GM23338 (cell line): Measurements from ENCODE around the gene PGPEP1. TPM values are rescaled to one million over a fixed set of nuclear protein-coding genes. Genes with fewer than 3 reads are reported as not detected.

Experiments
- ATAC-seq: fragments of 200-7000 bp; cut with Tn5 transposase; 3 replicates; pipeline ENCODE4 v1.9.1; 2020
- DNase-seq: peaks from one replicate; pipeline ENCODE4 v3.0.0-alpha.2; 2015; ENCODE audit warnings: low spot score
- H2AFZ ChIP-seq: fragments of 200-600 bp; sonication (generic); 2 replicates; pipeline ENCODE4 v1.8.0; 2016; ENCODE audit warnings: antibody characterized with exemption, mild to moderate bottlenecking, moderate library complexity
- H3F3A ChIP-seq: fragments of 200-600 bp; sonication (generic); replicated peaks from 2 replicates; pipeline ENCODE4 v1.8.0; 2017; ENCODE audit warnings: antibody characterized with exemption, mixed run types, low read depth
- H3K27ac ChIP-seq: fragments of 200-600 bp; sonication (generic); 2 replicates; pipeline ENCODE4 v1.6.1; 2016; ENCODE audit warnings: low read depth
- H3K27me3 ChIP-seq: fragments of 200-600 bp; sonication (generic); 2 replicates; pipeline ENCODE4 v1.8.0; 2016; ENCODE audit warnings: mild to moderate bottlenecking, mixed run types, moderate library complexity; ENCODE audit not compliant: insufficient read depth
- H3K36me3 ChIP-seq: fragments of 200-600 bp; sonication (generic); 2 replicates; pipeline ENCODE4 v1.8.0; 2016; ENCODE audit warnings: mild to moderate bottlenecking; ENCODE audit not compliant: insufficient read depth
- H3K4me1 ChIP-seq: fragments of 200-600 bp; sonication (generic); 2 replicates; pipeline ENCODE4 v1.8.0; 2016; ENCODE audit warnings: mild to moderate bottlenecking, moderate library complexity; ENCODE audit not compliant: insufficient read depth
- H3K4me2 ChIP-seq: fragments of 200-600 bp; sonication (generic); 2 replicates; pipeline ENCODE4 v1.7.1; 2017; ENCODE audit warnings: mixed run types
- H3K4me3 ChIP-seq: fragments of 200-600 bp; sonication (generic); 2 replicates; pipeline ENCODE4 v1.6.1; 2016; ENCODE audit warnings: mixed run types
- H3K79me2 ChIP-seq: fragments of 200-600 bp; sonication (generic); replicated peaks from 2 replicates; pipeline ENCODE4 v1.8.0; 2017; ENCODE audit warnings: mild to moderate bottlenecking; ENCODE audit not compliant: insufficient read depth
- H3K9me2 ChIP-seq: fragments of 200-600 bp; sonication (generic); 2 replicates; pipeline ENCODE4 v1.8.0; 2017; ENCODE audit not compliant: insufficient read depth
- H4K20me1 ChIP-seq: fragments of 200-600 bp; sonication (generic); replicated peaks from 2 replicates; pipeline ENCODE4 v1.8.0; 2017; ENCODE audit warnings: mild to moderate bottlenecking; ENCODE audit not compliant: insufficient read depth
- H3K27ac Mint-ChIP-seq: 2 replicates; pipeline ENCODE4 v1.8.0; 2020; ENCODE audit warnings: inconsistent platforms, mild to moderate bottlenecking, moderate library complexity, mixed read lengths
- H3K27me3 Mint-ChIP-seq: 3 replicates; pipeline ENCODE4 v1.8.0; 2022; ENCODE audit warnings: low read depth, mild to moderate bottlenecking, moderate library complexity, mixed read lengths, inconsistent platforms; ENCODE audit not compliant: insufficient read depth, poor library complexity
- H3K36me3 Mint-ChIP-seq: 3 replicates; pipeline ENCODE4 v1.8.0; 2021; ENCODE audit warnings: low read depth, mild to moderate bottlenecking, inconsistent platforms, moderate library complexity, mixed read lengths
- H3K4me1 Mint-ChIP-seq: 3 replicates; pipeline ENCODE4 v1.8.0; 2020; ENCODE audit warnings: mild to moderate bottlenecking, inconsistent platforms, mixed read lengths
- H3K4me3 Mint-ChIP-seq: 3 replicates; pipeline ENCODE4 v1.8.0; 2021; ENCODE audit warnings: moderate library complexity, mild to moderate bottlenecking, inconsistent platforms, mixed read lengths
- H3K9me3 Mint-ChIP-seq: 3 replicates; pipeline ENCODE4 v1.8.0; 2020; ENCODE audit warnings: moderate library complexity, mild to moderate bottlenecking, inconsistent platforms, mixed read lengths
- CTCF ChIP-seq, 2 experiments: fragments of 200-600 bp in 1 of 2; sonication (generic) in 1 of 2; conservative IDR thresholded peaks; 2 replicates each; pipeline versions ENCODE4 v1.5.1 to v1.6.1; 2016 to 2017; ENCODE audit warnings: antibody characterized with exemption in 2 of 2, low read depth in 2 of 2, mild to moderate bottlenecking in 2 of 2, moderate library complexity in 1 of 2
- EZH2 ChIP-seq: fragments of 200-600 bp; sonication (generic); IDR thresholded peaks from one replicate; pipeline ENCODE4 v1.8.0; 2017; ENCODE audit warnings: antibody characterized with exemption, mild to moderate bottlenecking, low read depth; ENCODE audit not compliant: unreplicated experiment
- EZH2phosphoT487 ChIP-seq: fragments of 200-600 bp; sonication (generic); IDR thresholded peaks from one replicate; pipeline ENCODE4 v1.8.1; 2018; ENCODE audit warnings: antibody characterized with exemption; ENCODE audit not compliant: unreplicated experiment
- JUNB ChIP-seq: IDR thresholded peaks from one replicate; pipeline ENCODE4 v1.6.1; 2016; ENCODE audit warnings: antibody characterized with exemption; ENCODE audit not compliant: unreplicated experiment
- NANOG ChIP-seq: IDR thresholded peaks from 2 replicates; pipeline ENCODE4 v1.6.1; 2016; ENCODE audit warnings: antibody characterized with exemption, borderline replicate concordance
- ZNF114 ChIP-seq: fragments of 250-450 bp; sonication (Bioruptor Pico); IDR thresholded peaks from 2 replicates; pipeline ENCODE4 v1.5.0; 2020; ENCODE audit warnings: mild to moderate bottlenecking, moderate library complexity
- ZNF331 ChIP-seq: fragments of 250-450 bp; sonication (Bioruptor Pico); IDR thresholded peaks from 2 replicates; pipeline ENCODE4 v1.5.0; 2020; ENCODE audit warnings: low read depth, mild to moderate bottlenecking, moderate library complexity
- polyA plus RNA-seq: library from polyadenylated mRNA; unstranded; fragments of >200 nt; fragmentation: Nextera tagmentation; extraction: Ambion mirVana; gene quantifications from 2 replicates; pipeline ENCODE4 v1.2.1, GENCODE V29; 2016
- total RNA-seq: library from RNA; depleted of rRNA; stranded (reverse); fragments of >200 nt; shearing (Covaris generic); gene quantifications from 2 replicates; pipeline ENCODE4 v1.2.3, GENCODE V29; 2014
- TF ChIP-seq, protein P1 (sequence below): fragments of 250-450 bp; sonication (Bioruptor Pico); IDR thresholded peaks from 2 replicates; pipeline ENCODE4 v1.5.0; 2020; ENCODE audit warnings: mild to moderate bottlenecking, moderate library complexity
- TF ChIP-seq, protein P2 (sequence below): IDR thresholded peaks from one replicate; pipeline ENCODE4 v1.6.1; 2018; ENCODE audit warnings: antibody characterized with exemption; ENCODE audit not compliant: unreplicated experiment

PGPEP1 gene
- total and polyA plus RNA-seq, 2 experiments from 2014 or later: 15.5 to 18.9 TPM

- Mint-ChIP-seq H3K4me1 (peaks cover 30% of the 10 kb centered on the region), H3K4me3 (peak overlapping the region; percentile 86), H3K9me3 (peaks cover 2% of the 10 kb centered on the region; the same call in 1 of the 3 replicates), H3K27me3 (peaks cover 23% of the 10 kb centered on the region), H3K36me3 (no peaks in the 10 kb centered on the region), H3K27ac (peak overlapping the region; percentile 39)
- Histone ChIP-seq H4K20me1 (no peaks in the 10 kb centered on the region), H3K36me3 (no peaks in the 10 kb centered on the region), H3K4me2 (peak overlapping the region; percentile 87), H3K27me3 (no peaks in the 10 kb centered on the region), H2AFZ (peak overlapping the region; percentile 34; the same call in 1 of the 2 replicates), H3K4me3 (peak overlapping the region; percentile 92), H3F3A (peaks cover 22% of the 10 kb centered on the region), H3K79me2 (no peaks in the 10 kb centered on the region; the same call in 1 of the 2 replicates), H3K27ac (peak overlapping the region; percentile 97), H3K4me1 (peaks cover 40% of the 10 kb centered on the region), H3K9me2 (no peaks in the 10 kb centered on the region)
- TF ChIP-seq JUNB (no peak), CTCF (conservative IDR thresholded peaks at IDR 0.05; ENCODE audit: low read depth in 2 of 2) (peak in 1 of 2 experiments; percentile 17; a peak in 1 of 4 replicates), EZH2phosphoT487 (no peak), EZH2 (no peak), ZNF331 (CRISPR knock-in tag) (no peak), ZNF114 (CRISPR knock-in tag) (no peak), NANOG (no peak)
- TF ChIP-seq, protein P1, sequence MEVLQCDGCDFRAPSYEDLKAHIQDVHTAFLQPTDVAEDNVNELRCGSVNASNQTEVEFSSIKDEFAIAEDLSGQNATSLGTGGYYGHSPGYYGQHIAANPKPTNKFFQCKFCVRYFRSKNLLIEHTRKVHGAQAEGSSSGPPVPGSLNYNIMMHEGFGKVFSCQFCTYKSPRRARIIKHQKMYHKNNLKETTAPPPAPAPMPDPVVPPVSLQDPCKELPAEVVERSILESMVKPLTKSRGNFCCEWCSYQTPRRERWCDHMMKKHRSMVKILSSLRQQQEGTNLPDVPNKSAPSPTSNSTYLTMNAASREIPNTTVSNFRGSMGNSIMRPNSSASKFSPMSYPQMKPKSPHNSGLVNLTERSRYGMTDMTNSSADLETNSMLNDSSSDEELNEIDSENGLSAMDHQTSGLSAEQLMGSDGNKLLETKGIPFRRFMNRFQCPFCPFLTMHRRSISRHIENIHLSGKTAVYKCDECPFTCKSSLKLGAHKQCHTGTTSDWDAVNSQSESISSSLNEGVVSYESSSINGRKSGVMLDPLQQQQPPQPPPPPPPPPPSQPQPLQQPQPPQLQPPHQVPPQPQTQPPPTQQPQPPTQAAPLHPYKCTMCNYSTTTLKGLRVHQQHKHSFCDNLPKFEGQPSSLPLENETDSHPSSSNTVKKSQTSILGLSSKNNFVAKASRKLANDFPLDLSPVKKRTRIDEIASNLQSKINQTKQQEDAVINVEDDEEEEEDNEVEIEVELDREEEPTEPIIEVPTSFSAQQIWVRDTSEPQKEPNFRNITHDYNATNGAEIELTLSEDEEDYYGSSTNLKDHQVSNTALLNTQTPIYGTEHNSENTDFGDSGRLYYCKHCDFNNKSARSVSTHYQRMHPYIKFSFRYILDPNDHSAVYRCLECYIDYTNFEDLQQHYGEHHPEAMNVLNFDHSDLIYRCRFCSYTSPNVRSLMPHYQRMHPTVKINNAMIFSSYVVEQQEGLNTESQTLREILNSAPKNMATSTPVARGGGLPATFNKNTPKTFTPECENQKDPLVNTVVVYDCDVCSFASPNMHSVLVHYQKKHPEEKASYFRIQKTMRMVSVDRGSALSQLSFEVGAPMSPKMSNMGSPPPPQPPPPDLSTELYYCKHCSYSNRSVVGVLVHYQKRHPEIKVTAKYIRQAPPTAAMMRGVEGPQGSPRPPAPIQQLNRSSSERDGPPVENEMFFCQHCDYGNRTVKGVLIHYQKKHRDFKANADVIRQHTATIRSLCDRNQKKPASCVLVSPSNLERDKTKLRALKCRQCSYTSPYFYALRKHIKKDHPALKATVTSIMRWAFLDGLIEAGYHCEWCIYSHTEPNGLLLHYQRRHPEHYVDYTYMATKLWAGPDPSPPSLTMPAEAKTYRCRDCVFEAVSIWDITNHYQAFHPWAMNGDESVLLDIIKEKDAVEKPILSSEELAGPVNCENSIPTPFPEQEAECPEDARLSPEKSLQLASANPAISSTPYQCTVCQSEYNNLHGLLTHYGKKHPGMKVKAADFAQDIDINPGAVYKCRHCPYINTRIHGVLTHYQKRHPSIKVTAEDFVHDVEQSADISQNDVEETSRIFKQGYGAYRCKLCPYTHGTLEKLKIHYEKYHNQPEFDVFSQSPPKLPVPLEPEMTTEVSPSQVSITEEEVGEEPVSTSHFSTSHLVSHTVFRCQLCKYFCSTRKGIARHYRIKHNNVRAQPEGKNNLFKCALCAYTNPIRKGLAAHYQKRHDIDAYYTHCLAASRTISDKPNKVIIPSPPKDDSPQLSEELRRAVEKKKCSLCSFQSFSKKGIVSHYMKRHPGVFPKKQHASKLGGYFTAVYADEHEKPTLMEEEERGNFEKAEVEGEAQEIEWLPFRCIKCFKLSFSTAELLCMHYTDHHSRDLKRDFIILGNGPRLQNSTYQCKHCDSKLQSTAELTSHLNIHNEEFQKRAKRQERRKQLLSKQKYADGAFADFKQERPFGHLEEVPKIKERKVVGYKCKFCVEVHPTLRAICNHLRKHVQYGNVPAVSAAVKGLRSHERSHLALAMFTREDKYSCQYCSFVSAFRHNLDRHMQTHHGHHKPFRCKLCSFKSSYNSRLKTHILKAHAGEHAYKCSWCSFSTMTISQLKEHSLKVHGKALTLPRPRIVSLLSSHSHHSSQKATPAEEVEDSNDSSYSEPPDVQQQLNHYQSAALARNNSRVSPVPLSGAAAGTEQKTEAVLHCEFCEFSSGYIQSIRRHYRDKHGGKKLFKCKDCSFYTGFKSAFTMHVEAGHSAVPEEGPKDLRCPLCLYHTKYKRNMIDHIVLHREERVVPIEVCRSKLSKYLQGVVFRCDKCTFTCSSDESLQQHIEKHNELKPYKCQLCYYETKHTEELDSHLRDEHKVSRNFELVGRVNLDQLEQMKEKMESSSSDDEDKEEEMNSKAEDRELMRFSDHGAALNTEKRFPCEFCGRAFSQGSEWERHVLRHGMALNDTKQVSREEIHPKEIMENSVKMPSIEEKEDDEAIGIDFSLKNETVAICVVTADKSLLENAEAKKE (CRISPR knock-in tag): no peak
- TF ChIP-seq, protein P2, sequence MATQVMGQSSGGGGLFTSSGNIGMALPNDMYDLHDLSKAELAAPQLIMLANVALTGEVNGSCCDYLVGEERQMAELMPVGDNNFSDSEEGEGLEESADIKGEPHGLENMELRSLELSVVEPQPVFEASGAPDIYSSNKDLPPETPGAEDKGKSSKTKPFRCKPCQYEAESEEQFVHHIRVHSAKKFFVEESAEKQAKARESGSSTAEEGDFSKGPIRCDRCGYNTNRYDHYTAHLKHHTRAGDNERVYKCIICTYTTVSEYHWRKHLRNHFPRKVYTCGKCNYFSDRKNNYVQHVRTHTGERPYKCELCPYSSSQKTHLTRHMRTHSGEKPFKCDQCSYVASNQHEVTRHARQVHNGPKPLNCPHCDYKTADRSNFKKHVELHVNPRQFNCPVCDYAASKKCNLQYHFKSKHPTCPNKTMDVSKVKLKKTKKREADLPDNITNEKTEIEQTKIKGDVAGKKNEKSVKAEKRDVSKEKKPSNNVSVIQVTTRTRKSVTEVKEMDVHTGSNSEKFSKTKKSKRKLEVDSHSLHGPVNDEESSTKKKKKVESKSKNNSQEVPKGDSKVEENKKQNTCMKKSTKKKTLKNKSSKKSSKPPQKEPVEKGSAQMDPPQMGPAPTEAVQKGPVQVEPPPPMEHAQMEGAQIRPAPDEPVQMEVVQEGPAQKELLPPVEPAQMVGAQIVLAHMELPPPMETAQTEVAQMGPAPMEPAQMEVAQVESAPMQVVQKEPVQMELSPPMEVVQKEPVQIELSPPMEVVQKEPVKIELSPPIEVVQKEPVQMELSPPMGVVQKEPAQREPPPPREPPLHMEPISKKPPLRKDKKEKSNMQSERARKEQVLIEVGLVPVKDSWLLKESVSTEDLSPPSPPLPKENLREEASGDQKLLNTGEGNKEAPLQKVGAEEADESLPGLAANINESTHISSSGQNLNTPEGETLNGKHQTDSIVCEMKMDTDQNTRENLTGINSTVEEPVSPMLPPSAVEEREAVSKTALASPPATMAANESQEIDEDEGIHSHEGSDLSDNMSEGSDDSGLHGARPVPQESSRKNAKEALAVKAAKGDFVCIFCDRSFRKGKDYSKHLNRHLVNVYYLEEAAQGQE: no peak
- ATAC-seq: peak; percentile 13
- DNase-seq: peak; percentile 56
These were observed 46.5 kb upstream of the PGPEP1 start for GRCh38 chr19:18293642-18294466.
